Lower leg skin (tissue), 3 donors: ENCODE measurements around the gene PROSER2.

Experiments
- POLR2A ChIP-seq, 2 donors: fragments of 450-650 bp; IDR thresholded peaks; one replicate each; pipeline ENCODE4 v1.6.1; 2016 to 2017; ENCODE audit warnings: antibody characterized with exemption in 2 of 2, mild to moderate bottlenecking in 1 of 2, moderate library complexity in 1 of 2
- TF ChIP-seq, protein P1 (sequence below), 3 donors: fragments of 450-650 bp; IDR thresholded peaks; one replicate each; pipeline ENCODE4 v1.5.1; 2016; ENCODE audit warnings: antibody characterized with exemption in 3 of 3, mild to moderate bottlenecking in 3 of 3, moderate library complexity in 2 of 3

DNA sequence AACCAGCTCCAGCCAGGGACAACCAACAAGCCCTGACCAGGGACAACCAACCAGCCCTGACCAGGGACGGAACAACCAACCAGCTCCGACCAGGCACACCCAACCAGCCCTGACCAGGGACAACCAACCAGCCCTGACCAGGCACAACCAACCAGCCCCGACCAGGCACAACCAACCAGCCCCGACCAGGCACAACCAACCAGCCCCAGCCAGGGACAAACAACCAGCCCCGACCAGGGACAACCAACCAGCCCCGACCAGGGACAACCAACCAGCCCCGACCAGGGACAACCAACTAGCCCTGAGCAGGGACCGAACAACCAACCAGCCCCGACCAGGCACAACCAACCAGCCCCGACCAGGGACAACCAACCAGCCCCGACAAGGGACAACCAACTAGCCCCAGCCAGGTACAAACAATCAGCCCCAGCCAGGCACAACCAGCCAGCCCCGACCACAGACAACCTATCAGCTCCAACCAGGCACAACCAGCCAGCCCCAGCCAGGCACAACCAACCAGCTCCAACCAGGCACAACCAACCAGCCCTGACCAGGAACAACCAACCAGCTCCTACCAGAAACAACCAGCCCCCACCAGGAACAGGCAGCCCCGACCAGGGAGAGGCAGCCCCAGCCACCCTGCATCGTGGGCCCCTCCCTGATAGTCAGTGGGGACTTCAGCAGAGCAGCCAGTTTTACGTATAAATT is 56.4 kb downstream of the PROSER2 start:
- TF ChIP-seq, protein P1, sequence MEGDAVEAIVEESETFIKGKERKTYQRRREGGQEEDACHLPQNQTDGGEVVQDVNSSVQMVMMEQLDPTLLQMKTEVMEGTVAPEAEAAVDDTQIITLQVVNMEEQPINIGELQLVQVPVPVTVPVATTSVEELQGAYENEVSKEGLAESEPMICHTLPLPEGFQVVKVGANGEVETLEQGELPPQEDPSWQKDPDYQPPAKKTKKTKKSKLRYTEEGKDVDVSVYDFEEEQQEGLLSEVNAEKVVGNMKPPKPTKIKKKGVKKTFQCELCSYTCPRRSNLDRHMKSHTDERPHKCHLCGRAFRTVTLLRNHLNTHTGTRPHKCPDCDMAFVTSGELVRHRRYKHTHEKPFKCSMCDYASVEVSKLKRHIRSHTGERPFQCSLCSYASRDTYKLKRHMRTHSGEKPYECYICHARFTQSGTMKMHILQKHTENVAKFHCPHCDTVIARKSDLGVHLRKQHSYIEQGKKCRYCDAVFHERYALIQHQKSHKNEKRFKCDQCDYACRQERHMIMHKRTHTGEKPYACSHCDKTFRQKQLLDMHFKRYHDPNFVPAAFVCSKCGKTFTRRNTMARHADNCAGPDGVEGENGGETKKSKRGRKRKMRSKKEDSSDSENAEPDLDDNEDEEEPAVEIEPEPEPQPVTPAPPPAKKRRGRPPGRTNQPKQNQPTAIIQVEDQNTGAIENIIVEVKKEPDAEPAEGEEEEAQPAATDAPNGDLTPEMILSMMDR (IDR thresholded peaks at IDR 0.05), result no peak
- TF ChIP-seq POLR2A (IDR thresholded peaks at IDR 0.05), result no peak
